ENCODE results near the gene PRUNE2. TPM values are rescaled to one million over a fixed set of nuclear protein-coding genes. Genes with fewer than 3 reads are reported as not detected.

The PRUNE2 gene
- polyA plus RNA-seq, 3 donors: 0.72 to 1.8 (median 1.5) TPM

- WGBS (ENCODE audit: insufficient coverage): 85% methylated on average over 2 of the region's 4 CpGs
Measured at GRCh38 chr9:76758476-76758875, 147.4 kb downstream of the PRUNE2 start.

DNA sequence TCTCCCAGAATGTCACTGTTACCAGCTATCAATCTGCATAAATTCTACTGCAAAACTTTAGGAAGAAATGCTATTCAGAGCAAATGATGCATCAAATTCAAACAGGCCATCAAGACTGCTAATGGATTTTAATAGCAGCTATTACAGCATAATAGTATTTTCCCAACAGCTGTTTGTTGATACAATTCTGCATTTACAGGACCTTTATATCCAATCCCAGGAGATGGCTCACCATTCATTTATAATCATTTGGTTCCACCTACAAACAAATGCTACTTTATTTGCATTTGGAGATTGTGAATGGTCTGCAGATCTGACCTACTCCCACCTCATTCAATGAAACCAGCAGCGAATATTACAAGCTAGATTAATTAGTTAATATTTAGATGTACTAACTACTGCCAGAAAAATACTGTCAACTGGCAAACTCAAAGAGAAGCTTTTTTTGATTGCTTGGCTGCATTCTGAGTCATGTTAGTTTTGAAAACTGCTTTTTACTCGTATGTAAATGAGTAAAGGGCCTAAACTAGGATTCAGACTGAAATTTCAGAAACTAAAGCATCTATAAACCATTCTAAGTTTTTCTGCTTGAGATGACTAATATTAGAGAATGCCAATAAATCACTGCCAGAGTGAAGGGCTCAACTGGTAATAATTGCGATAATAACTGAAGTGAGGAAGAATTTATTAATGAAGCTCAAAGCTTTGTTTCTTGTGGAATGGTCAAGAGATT is 148.8 kb downstream of the PRUNE2 start:
- no peaks in the 10 kb centered on the region for H4K20me1 ChIP-seq (ENCODE audit: insufficient read depth, low read length)
- no peak overlapping the region for H2AFZ ChIP-seq (ENCODE audit: insufficient read depth, low read depth, low read length, poor library complexity, severe bottlenecking)
- 80% methylated on average over 1 of the region's 3 CpGs for WGBS (ENCODE audit: insufficient coverage)
- Mint-ChIP-seq H3K27ac (no peak overlapping the region), H3K4me1 (peaks cover 15% of the 10 kb centered on the region), H3K27me3 (ENCODE audit: low read depth in 3 of 3) (peaks cover 0 to 6% (median 1%) of the 10 kb centered on the region in 3 donors), H3K4me3 (no peak overlapping the region), H3K36me3 (no peaks in the 10 kb centered on the region), H3K9me3 (no peaks in the 10 kb centered on the region)
- H3K36me3 ChIP-seq (replicated peaks in 1 of 2; ENCODE audit: control insufficient read depth in 1 of 2, insufficient read depth in 2 of 2, low read length in 2 of 2): no peaks in the 10 kb centered on the region
- H3K27me3 ChIP-seq (ENCODE audit: control insufficient read depth in 2 of 2, insufficient read depth in 2 of 2, low read length in 2 of 2): no peaks in the 10 kb centered on the region
- no peak overlapping the region for H3K27ac ChIP-seq (ENCODE audit: low read depth in 1 of 2, low read length in 2 of 2)
- H3K4me3 ChIP-seq (replicated peaks in 1 of 3; ENCODE audit: low read depth in 2 of 3, low read length in 3 of 3): no peak overlapping the region
- intact Hi-C loops (cut with micrococcal nuclease): no loop called here
- H3K9me3 ChIP-seq (replicated peaks in 1 of 2; ENCODE audit: control insufficient read depth in 1 of 2, insufficient read depth in 1 of 2, low read length in 2 of 2): no peaks in the 10 kb centered on the region
- no peak for TF ChIP-seq CTCF (IDR thresholded peaks at IDR 0.05)
- peaks cover 0 to 5% of the 10 kb centered on the region in 2 donors for H3K4me1 ChIP-seq (ENCODE audit: control insufficient read depth in 1 of 2, insufficient read depth in 2 of 2, low read length in 2 of 2)
- H3K79me2 ChIP-seq (ENCODE audit: insufficient read depth, low read length): no peaks in the 10 kb centered on the region
- DNase-seq: no peak
- H3K9ac ChIP-seq (ENCODE audit: insufficient read depth, low read length, poor library complexity, severe bottlenecking): no peak overlapping the region
- no peak overlapping the region for H3K4me2 ChIP-seq (replicated peaks; ENCODE audit: extremely low read depth, low read length, poor library complexity, severe bottlenecking)

More at GRCh38 chr9:76758476-76758875, 147.4 kb downstream of the PRUNE2 start:
- Mint-ChIP-seq H3K36me3 (no peaks in the 10 kb centered on the region), H3K27me3 (ENCODE audit: low read depth in 3 of 3) (peaks cover 0 to 6% (median 0%) of the 10 kb centered on the region in 3 donors), H3K4me1 (peaks cover 15% of the 10 kb centered on the region), H3K4me3 (no peak overlapping the region), H3K9me3 (no peaks in the 10 kb centered on the region), H3K27ac (no peak overlapping the region)
- Histone ChIP-seq H3K79me2 (ENCODE audit: insufficient read depth, low read length) (no peaks in the 10 kb centered on the region), H3K27ac (ENCODE audit: low read depth in 1 of 2, low read length in 2 of 2) (no peak overlapping the region), H3K27me3 (ENCODE audit: control insufficient read depth in 2 of 2, insufficient read depth in 2 of 2, low read length in 2 of 2) (no peaks in the 10 kb centered on the region), H3K36me3 (replicated peaks in 1 of 2; ENCODE audit: control insufficient read depth in 1 of 2, insufficient read depth in 2 of 2, low read length in 2 of 2) (no peaks in the 10 kb centered on the region), H3K4me1 (ENCODE audit: control insufficient read depth in 1 of 2, insufficient read depth in 2 of 2, low read length in 2 of 2) (peaks cover 0 to 5% of the 10 kb centered on the region in 2 donors), H4K20me1 (ENCODE audit: insufficient read depth, low read length) (no peaks in the 10 kb centered on the region), H3K9me3 (replicated peaks in 1 of 2; ENCODE audit: control insufficient read depth in 1 of 2, insufficient read depth in 1 of 2, low read length in 2 of 2) (no peaks in the 10 kb centered on the region), H3K4me3 (replicated peaks in 1 of 3; ENCODE audit: low read depth in 2 of 3, low read length in 3 of 3) (no peak overlapping the region), H3K9ac (ENCODE audit: insufficient read depth, low read length, poor library complexity, severe bottlenecking) (no peak overlapping the region), H3K4me2 (replicated peaks; ENCODE audit: extremely low read depth, low read length, poor library complexity, severe bottlenecking) (no peak overlapping the region), H2AFZ (ENCODE audit: insufficient read depth, low read depth, low read length, poor library complexity, severe bottlenecking) (no peak overlapping the region)
- DNase-seq: no peak
- intact Hi-C loops (cut with micrococcal nuclease): no loop called here
- no peak for TF ChIP-seq CTCF (IDR thresholded peaks at IDR 0.05)

Data from CD14-positive monocyte (primary cell).